Measurements from ENCODE around the gene TXNDC17.
"Not testable (repeated sequence)": the region's sequence is repeated elsewhere in the genome, so short reads cannot be mapped to it uniquely, and the experiment has no call there.

Gene TXNDC17

GRCh38 chr17:6661464-6661848 is 20.6 kb downstream of the TXNDC17 start:
- DNase-seq, result no peak

- not testable (repeated sequence) for DNase-seq
Observed at GRCh38 chr17:6663200-6663599, 22.3 kb downstream of the TXNDC17 start.

GRCh38 chr17:6666077-6666521 is 25.2 kb downstream of the TXNDC17 start:
- DNase-seq, result peak in 2 of 5 donors; percentile 30 to 43

GRCh38 chr17:6666557-6666956 is 25.7 kb downstream of the TXNDC17 start:
- no peak for DNase-seq

- DNase-seq, result no peak
Observed at GRCh38 chr17:6667516-6667915, 26.7 kb downstream of the TXNDC17 start.

- DNase-seq, result no peak
Observed at GRCh38 chr17:6668219-6668618, 27.4 kb downstream of the TXNDC17 start.

- no peak for DNase-seq
Observed at GRCh38 chr17:6668727-6669425, 28.0 kb downstream of the TXNDC17 start.

- DNase-seq, result no peak
Observed at GRCh38 chr17:6669479-6670212, 28.8 kb downstream of the TXNDC17 start.

GRCh38 chr17:6670571-6670970 is 29.7 kb downstream of the TXNDC17 start:
- no peak for DNase-seq

- DNase-seq, result no peak
Observed at GRCh38 chr17:6670999-6671398, 30.1 kb downstream of the TXNDC17 start.

- no peak for DNase-seq
Observed at GRCh38 chr17:6671431-6671830, 30.6 kb downstream of the TXNDC17 start.

- no peak for DNase-seq
Observed at GRCh38 chr17:6674586-6674985, 33.7 kb downstream of the TXNDC17 start.

GRCh38 chr17:6675201-6675825 is 34.5 kb downstream of the TXNDC17 start:
- no peak for DNase-seq

- DNase-seq, result no peak
Observed at GRCh38 chr17:6676802-6677157, 35.9 kb downstream of the TXNDC17 start.

- DNase-seq, result no peak
Observed at GRCh38 chr17:6677158-6677831, 36.4 kb downstream of the TXNDC17 start.

GRCh38 chr17:6677946-6678345 is 37.1 kb downstream of the TXNDC17 start:
- DNase-seq, result no peak

- no peak for DNase-seq
Observed at GRCh38 chr17:6679241-6679640, 38.4 kb downstream of the TXNDC17 start.

GRCh38 chr17:6681176-6681575 is 40.3 kb downstream of the TXNDC17 start:
- no peak for DNase-seq

GRCh38 chr17:6681671-6682070 is 40.8 kb downstream of the TXNDC17 start:
- no peak for DNase-seq

- no peak for DNase-seq
Observed at GRCh38 chr17:6682339-6682738, 41.5 kb downstream of the TXNDC17 start.

GRCh38 chr17:6683081-6683684 is 42.3 kb downstream of the TXNDC17 start:
- no peak for DNase-seq

- no peak for DNase-seq
Observed at GRCh38 chr17:6683730-6684459, 43.0 kb downstream of the TXNDC17 start.

All from T-helper 1 cell (primary cell).